ENCODE data around the gene CCDC171. TPM values are rescaled to one million over a fixed set of nuclear protein-coding genes. Genes with fewer than 3 reads are reported as not detected.

Gene CCDC171
- total and polyA plus RNA-seq, 2 experiments from 2014 or later, result 4.4 to 5.1 TPM

DNA sequence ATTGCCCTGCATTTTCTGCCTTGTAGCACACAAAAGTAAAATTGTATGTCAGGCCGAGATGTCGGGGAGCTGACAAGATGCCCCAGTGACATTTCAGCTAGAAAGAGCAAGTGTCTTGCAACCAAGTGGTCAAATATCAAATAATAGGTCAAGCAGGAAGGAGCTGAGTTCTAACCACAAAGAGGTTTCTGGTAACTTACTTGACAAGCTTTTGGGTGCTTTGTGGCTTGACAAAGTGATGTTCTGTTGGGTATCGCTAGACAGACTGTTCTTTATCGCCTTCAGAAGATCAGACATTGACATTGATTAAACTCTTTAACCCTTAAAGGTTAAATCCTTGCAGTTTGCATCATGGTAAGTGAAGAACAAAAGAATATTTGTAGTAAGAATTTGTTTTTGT lies 419.9 kb downstream of the CCDC171 start:
- no peaks in the 10 kb centered on the region for H3K79me2 ChIP-seq (replicated peaks; ENCODE audit: insufficient read depth)
- H2AFZ ChIP-seq, result no peak overlapping the region
- no peak overlapping the region for H3K4me2 ChIP-seq
- Mint-ChIP-seq H3K27me3 (ENCODE audit: insufficient read depth, low read depth, poor library complexity) (no peaks in the 10 kb centered on the region), H3K9me3 (no peaks in the 10 kb centered on the region), H3K36me3 (ENCODE audit: low read depth) (no peaks in the 10 kb centered on the region), H3K4me3 (no peak overlapping the region), H3K4me1 (no peaks in the 10 kb centered on the region), H3K27ac (no peak overlapping the region)
- no peaks in the 10 kb centered on the region for H4K20me1 ChIP-seq (replicated peaks; ENCODE audit: insufficient read depth)
- H3K4me3 ChIP-seq, result no peak overlapping the region
- no peak overlapping the region for H3K27ac ChIP-seq (ENCODE audit: low read depth)
- H3K4me1 ChIP-seq (ENCODE audit: insufficient read depth), result no peaks in the 10 kb centered on the region
- no peaks in the 10 kb centered on the region for H3K36me3 ChIP-seq (ENCODE audit: insufficient read depth)
- H3K27me3 ChIP-seq (ENCODE audit: insufficient read depth), result no peaks in the 10 kb centered on the region
- H3F3A ChIP-seq (replicated peaks; ENCODE audit: low read depth), result no peaks in the 10 kb centered on the region
- H3K9me2 ChIP-seq (ENCODE audit: insufficient read depth), result no peaks in the 10 kb centered on the region
- ATAC-seq (no peak), DNase-seq (ENCODE audit: low spot score) (no peak)
- TF ChIP-seq CREB1 (CRISPR knock-in tag; IDR thresholded peaks at IDR 0.05; ENCODE audit: low read depth), result no peak
- TF ChIP-seq, protein P1, sequence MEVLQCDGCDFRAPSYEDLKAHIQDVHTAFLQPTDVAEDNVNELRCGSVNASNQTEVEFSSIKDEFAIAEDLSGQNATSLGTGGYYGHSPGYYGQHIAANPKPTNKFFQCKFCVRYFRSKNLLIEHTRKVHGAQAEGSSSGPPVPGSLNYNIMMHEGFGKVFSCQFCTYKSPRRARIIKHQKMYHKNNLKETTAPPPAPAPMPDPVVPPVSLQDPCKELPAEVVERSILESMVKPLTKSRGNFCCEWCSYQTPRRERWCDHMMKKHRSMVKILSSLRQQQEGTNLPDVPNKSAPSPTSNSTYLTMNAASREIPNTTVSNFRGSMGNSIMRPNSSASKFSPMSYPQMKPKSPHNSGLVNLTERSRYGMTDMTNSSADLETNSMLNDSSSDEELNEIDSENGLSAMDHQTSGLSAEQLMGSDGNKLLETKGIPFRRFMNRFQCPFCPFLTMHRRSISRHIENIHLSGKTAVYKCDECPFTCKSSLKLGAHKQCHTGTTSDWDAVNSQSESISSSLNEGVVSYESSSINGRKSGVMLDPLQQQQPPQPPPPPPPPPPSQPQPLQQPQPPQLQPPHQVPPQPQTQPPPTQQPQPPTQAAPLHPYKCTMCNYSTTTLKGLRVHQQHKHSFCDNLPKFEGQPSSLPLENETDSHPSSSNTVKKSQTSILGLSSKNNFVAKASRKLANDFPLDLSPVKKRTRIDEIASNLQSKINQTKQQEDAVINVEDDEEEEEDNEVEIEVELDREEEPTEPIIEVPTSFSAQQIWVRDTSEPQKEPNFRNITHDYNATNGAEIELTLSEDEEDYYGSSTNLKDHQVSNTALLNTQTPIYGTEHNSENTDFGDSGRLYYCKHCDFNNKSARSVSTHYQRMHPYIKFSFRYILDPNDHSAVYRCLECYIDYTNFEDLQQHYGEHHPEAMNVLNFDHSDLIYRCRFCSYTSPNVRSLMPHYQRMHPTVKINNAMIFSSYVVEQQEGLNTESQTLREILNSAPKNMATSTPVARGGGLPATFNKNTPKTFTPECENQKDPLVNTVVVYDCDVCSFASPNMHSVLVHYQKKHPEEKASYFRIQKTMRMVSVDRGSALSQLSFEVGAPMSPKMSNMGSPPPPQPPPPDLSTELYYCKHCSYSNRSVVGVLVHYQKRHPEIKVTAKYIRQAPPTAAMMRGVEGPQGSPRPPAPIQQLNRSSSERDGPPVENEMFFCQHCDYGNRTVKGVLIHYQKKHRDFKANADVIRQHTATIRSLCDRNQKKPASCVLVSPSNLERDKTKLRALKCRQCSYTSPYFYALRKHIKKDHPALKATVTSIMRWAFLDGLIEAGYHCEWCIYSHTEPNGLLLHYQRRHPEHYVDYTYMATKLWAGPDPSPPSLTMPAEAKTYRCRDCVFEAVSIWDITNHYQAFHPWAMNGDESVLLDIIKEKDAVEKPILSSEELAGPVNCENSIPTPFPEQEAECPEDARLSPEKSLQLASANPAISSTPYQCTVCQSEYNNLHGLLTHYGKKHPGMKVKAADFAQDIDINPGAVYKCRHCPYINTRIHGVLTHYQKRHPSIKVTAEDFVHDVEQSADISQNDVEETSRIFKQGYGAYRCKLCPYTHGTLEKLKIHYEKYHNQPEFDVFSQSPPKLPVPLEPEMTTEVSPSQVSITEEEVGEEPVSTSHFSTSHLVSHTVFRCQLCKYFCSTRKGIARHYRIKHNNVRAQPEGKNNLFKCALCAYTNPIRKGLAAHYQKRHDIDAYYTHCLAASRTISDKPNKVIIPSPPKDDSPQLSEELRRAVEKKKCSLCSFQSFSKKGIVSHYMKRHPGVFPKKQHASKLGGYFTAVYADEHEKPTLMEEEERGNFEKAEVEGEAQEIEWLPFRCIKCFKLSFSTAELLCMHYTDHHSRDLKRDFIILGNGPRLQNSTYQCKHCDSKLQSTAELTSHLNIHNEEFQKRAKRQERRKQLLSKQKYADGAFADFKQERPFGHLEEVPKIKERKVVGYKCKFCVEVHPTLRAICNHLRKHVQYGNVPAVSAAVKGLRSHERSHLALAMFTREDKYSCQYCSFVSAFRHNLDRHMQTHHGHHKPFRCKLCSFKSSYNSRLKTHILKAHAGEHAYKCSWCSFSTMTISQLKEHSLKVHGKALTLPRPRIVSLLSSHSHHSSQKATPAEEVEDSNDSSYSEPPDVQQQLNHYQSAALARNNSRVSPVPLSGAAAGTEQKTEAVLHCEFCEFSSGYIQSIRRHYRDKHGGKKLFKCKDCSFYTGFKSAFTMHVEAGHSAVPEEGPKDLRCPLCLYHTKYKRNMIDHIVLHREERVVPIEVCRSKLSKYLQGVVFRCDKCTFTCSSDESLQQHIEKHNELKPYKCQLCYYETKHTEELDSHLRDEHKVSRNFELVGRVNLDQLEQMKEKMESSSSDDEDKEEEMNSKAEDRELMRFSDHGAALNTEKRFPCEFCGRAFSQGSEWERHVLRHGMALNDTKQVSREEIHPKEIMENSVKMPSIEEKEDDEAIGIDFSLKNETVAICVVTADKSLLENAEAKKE (CRISPR knock-in tag; IDR thresholded peaks at IDR 0.05), result no peak
- TF ChIP-seq EZH2 (IDR thresholded peaks at IDR 0.05; ENCODE audit: low read depth, unreplicated experiment), result no peak
- no peak for TF ChIP-seq ZNF114 (CRISPR knock-in tag; IDR thresholded peaks at IDR 0.05)
- TF ChIP-seq STAT1 (IDR thresholded peaks at IDR 0.05; ENCODE audit: unreplicated experiment), result no peak
- no peak for TF ChIP-seq ZNF331 (CRISPR knock-in tag; IDR thresholded peaks at IDR 0.05; ENCODE audit: low read depth)
- TF ChIP-seq, protein P2, sequence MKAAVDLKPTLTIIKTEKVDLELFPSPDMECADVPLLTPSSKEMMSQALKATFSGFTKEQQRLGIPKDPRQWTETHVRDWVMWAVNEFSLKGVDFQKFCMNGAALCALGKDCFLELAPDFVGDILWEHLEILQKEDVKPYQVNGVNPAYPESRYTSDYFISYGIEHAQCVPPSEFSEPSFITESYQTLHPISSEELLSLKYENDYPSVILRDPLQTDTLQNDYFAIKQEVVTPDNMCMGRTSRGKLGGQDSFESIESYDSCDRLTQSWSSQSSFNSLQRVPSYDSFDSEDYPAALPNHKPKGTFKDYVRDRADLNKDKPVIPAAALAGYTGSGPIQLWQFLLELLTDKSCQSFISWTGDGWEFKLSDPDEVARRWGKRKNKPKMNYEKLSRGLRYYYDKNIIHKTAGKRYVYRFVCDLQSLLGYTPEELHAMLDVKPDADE (IDR thresholded peaks at IDR 0.05), result no peak
- no peak for TF ChIP-seq POLR2AphosphoS5 (IDR thresholded peaks at IDR 0.05; ENCODE audit: low read depth)
- TF ChIP-seq NANOG (IDR thresholded peaks at IDR 0.05; ENCODE audit: borderline replicate concordance), result no peak
- TF ChIP-seq JUNB (IDR thresholded peaks at IDR 0.05; ENCODE audit: unreplicated experiment), result no peak
- TF ChIP-seq, protein P3, sequence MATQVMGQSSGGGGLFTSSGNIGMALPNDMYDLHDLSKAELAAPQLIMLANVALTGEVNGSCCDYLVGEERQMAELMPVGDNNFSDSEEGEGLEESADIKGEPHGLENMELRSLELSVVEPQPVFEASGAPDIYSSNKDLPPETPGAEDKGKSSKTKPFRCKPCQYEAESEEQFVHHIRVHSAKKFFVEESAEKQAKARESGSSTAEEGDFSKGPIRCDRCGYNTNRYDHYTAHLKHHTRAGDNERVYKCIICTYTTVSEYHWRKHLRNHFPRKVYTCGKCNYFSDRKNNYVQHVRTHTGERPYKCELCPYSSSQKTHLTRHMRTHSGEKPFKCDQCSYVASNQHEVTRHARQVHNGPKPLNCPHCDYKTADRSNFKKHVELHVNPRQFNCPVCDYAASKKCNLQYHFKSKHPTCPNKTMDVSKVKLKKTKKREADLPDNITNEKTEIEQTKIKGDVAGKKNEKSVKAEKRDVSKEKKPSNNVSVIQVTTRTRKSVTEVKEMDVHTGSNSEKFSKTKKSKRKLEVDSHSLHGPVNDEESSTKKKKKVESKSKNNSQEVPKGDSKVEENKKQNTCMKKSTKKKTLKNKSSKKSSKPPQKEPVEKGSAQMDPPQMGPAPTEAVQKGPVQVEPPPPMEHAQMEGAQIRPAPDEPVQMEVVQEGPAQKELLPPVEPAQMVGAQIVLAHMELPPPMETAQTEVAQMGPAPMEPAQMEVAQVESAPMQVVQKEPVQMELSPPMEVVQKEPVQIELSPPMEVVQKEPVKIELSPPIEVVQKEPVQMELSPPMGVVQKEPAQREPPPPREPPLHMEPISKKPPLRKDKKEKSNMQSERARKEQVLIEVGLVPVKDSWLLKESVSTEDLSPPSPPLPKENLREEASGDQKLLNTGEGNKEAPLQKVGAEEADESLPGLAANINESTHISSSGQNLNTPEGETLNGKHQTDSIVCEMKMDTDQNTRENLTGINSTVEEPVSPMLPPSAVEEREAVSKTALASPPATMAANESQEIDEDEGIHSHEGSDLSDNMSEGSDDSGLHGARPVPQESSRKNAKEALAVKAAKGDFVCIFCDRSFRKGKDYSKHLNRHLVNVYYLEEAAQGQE (IDR thresholded peaks at IDR 0.05; ENCODE audit: unreplicated experiment), result no peak
- TF ChIP-seq, protein P4, sequence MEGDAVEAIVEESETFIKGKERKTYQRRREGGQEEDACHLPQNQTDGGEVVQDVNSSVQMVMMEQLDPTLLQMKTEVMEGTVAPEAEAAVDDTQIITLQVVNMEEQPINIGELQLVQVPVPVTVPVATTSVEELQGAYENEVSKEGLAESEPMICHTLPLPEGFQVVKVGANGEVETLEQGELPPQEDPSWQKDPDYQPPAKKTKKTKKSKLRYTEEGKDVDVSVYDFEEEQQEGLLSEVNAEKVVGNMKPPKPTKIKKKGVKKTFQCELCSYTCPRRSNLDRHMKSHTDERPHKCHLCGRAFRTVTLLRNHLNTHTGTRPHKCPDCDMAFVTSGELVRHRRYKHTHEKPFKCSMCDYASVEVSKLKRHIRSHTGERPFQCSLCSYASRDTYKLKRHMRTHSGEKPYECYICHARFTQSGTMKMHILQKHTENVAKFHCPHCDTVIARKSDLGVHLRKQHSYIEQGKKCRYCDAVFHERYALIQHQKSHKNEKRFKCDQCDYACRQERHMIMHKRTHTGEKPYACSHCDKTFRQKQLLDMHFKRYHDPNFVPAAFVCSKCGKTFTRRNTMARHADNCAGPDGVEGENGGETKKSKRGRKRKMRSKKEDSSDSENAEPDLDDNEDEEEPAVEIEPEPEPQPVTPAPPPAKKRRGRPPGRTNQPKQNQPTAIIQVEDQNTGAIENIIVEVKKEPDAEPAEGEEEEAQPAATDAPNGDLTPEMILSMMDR (conservative IDR thresholded peaks at IDR 0.05; ENCODE audit: low read depth in 2 of 2), result no peak
- no peak for TF ChIP-seq EZH2phosphoT487 (IDR thresholded peaks at IDR 0.05; ENCODE audit: unreplicated experiment)

All from GM23338 (cell line).